Epidermal melanocyte (primary cell): ENCODE results near the gene TDRD3.
A peak's percentile ranks its signal among the peaks of the same experiment; 100 is the strongest.
"Not testable (repeated sequence)": the region's sequence is repeated elsewhere in the genome, so short reads cannot be mapped to it uniquely, and the experiment has no call there.

Source experiments
- DNase-seq: peaks from one replicate; pipeline ENCODE4 v3.0.0; 2011; ENCODE audit warnings: low spot score; ENCODE audit not compliant: insufficient read length

Gene TDRD3

DNA sequence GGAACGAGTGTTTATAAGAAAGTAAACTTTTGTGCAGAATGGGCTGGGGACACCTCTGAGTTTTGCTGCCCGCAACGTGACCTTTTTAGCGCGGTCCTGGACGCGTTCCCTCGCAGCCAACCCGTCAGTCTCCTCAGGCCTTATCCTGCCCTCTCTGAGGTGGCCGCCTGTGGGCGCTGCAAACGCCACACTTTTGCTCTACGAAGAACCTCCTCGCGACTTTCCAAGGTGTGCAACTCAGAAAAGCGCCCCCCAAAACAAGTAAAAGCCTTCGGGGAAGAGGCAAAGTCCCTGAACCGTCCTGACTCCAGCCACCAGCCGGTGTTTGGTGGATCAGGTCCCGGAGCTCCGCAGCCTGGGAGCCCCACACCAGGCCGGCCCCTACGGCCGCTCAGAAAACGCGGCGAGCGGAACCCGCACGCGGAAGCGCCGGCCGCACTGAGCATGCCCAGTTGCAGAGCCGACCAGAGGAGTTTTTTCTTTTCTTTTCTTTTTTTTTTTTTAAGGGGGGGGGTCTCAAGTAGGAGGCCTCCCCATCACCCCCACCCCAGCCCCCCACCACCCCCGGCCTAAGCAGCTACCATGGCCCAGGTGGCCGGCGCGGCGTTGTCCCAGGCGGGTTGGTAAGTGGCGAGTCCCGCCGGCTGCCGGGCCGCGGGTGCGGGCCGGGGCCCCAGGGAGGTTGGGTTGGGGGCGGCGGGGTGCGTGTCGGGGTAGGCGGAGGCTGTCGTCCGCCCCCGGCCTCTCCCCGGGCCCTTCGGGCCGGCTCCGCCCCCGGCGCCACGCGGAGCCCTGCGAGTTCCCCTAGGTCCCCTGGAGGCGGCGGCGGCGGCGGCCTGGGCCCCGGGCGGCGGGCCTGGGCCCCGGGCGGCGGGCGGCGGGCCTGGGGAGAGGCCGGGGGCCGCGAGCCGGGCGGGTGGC, at the start of gene TDRD3:
Gene TDRD3 (plus strand): TSS at position 438 of the 921 bp plus-strand sequence. CDS start 145 bp downstream, at position 583.
- DNase-seq: peak; percentile 54

DNA sequence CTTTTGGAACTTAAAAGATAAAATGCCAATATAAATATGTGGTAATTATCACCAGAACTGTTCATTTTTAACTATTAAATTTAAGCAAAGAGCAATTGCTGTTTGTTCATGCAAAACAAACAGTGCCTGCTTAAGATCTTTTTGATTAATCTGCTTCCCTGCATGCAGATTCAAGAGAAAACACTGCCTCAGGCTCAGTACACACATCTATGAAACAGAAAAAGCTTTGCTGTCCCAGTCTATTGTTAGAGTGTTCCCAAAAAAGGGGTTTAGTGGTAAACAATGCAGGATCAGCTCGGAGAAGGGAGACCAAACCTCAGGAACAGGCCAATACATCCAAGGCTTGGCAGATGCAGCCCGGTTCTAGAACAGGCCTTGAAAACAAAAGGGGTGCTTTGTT, 49.3 kb upstream of the TDRD3 start:
- DNase-seq: no peak

DNA sequence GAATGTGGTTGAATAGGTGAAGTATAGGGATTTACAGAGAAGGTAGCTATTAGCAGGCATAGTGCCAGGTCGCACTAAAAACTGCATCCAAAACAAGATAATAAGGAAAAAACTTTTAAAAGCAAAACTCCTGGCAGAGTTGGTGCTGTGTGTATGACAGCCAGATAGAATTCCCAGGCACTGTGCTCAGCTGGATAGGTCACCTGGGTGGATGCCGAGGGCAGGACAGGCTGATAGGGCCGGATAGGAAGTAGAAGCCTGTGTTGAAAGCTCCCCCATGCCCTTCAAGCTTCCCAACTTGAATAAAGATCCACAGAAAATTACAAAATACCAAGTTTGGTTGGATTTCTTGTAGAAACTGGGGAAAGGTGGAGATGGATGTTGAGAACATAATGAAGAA, 48.9 kb upstream of the TDRD3 start:
- no peak for DNase-seq

DNA sequence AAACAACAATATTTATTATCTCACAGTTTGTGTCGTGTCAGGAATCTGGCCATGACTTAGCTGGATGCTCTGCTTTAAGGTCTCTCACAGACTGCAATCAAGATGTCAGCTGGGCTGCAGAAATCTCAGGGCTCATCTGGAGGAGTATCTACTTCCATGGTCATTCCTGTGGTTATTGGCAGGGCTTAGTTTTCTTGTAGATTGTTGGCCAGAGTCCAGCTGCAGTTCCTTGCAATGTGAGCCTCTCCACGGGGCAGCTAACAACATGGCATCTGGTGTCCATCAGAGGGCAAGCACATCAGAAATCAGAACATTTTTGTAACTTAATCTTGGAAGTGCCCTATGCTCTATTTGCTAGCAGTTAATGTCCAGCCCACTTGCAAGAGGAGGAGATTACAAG, 45.7 kb upstream of the TDRD3 start:
- DNase-seq: peak; percentile 54

DNA sequence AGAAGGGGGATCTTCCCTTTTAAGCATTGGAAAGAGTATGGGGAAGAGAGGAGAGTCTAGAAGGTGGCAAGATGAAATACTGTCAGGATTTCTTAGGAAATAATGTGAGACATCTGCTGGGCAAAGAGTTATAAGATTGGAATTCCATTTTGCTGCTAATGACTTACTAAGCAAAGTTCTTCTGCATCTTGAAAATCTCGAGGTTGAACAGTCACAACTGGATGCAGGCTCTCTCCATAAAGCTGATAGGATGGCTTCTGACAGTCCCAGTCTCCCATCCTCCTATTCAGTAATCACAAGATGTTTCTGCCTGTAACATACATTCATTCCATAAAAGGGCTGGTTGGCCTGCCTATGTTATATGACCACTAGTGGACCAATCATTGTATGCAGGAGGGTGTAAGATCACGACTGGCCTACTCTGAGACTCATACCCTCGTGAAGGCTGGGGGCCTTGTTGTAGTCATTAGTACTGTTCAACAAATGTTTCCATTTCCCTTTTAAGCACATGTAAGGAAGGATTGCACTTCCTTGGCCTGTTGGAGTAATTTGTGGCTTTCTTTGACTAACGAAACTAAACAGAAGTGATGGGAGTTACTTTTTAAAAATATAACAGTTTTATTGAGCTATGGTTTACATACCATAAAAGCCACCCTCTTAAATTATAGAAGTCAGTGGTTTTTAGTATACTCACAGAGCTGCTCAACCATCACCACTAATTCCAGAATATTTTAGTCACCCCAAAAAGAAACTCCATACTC, 45.0 kb upstream of the TDRD3 start:
- DNase-seq: no peak

DNA sequence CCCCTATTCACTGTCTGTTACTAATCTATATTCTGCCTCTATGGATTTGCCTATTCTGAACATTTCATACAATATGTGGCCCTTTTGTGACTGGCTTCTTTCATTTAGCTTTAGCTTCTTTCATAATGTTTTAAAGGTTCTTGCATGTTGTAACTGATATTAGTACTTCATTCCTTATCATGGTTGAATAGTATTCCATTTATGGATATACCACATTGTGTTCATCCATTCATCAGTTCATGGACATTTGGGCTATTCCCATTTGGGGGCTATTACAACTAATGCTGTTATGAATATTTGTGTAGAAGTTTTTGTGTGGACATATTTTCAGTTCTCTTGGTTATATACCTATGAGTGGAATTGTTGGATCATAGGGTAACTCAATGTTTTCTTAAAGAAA, 44.4 kb upstream of the TDRD3 start:
- DNase-seq: no peak

DNA sequence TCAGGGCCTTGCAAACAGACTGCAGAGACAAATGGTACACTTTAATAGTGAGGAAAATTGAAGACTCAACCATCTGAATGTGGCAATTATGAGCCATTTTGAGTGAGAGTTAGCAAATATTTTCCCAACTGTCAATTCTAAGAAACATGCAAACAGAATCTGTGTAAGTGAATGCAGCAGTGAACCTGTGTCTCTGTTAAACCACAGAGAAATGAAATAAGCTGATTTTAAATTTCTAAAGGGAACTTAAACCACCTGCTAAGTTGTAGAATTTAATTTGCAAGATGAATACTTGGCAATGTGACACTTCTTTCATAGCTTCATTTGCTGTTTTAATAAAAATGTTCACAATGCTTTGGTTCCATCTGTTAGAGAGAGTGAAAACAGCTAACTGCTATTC, 42.0 kb upstream of the TDRD3 start:
- DNase-seq: no peak

DNA sequence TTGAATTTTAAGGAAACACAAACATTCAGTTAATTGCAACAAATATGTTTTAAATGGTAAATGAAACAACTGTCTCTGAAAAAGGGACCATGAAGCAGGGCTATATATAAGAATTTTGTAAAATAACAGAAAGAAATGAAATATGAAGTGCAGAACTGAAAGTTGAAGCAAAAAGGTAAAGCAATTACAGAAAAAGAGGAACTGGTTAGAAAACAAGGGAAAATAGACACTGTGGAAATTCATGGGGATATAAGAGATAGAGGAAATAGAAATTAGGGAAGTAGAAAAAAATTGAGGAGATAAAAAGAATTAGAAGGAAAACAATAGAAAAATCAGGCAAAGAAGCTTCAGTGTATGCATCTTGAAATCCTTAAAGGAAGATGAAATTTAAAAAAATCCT, 40.0 kb upstream of the TDRD3 start:
- DNase-seq: no peak

DNA sequence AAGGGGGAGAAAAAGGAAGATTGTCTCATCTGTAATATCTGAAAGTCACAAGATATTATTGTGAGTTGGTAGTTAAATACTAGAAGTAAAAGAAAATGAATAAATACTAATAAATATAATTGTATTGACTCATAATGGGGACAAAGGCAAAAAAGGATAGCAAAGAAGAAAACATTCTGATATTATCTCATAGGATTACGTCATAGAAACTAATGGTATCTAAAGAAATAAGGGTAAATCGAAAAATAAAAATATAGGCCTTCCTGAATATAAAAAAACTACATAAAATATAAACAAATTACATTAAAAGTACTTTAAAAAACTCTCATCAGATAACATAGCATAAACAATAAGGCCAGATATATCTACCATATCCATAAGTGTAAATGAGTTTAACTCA, 38.6 kb upstream of the TDRD3 start:
- no peak for DNase-seq

DNA sequence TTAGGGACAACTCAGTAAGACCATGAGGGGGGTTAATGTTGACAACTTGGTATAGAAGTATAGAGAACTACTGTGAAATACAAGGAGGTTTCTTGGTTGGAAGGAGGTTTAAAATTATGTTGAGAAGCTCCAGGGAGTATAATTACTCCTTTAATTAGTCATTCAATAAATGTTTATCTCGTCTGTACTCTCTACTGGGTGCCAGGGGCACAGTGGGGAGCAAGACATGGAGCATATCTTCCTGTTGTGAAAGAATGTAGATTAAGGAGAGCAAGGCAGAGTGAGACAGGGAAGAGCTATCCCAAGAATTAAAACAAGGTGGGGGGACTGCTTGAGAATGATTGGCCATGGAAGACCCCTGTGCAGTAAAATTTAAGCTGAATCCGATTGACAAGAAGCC, 33.7 kb upstream of the TDRD3 start:
- no peak for DNase-seq

DNA sequence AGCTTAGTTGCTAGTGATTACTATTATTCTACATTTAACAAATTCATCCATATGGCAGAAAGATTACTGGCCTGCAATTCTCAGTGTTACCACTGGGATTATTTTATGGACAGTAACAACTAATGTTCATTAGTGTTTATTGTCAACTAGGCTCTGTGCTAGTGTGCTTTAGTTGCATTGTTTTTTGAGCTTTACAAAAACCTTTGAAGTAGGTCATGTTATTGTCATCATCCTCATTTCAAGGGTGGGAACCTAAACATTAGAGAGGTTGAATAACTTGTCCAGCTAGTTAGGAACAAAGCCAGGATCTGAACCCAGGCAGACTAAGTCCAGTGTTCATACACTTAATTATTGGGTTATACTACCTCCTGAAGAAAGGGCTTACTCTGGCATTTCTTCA, 27.8 kb upstream of the TDRD3 start:
- DNase-seq: no peak

DNA sequence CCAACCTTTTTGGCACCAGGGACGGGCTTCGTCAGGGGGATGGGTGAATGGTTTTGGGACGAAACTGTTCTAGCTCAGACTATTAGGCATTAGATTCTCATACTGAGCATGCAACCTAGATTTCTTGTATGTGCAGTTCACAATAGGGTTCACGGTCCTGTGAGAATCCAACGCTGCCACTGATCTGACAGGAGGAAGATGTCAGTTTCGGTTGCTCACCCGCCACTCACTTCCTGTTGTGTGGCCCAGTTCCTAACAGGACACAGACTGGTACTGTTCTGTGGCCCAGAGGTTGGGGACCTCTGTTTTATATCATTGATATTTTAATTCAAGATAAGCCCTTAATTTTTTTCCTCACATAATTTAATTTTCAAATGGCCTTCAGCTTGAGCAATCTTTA, 26.7 kb upstream of the TDRD3 start:
- no peak for DNase-seq

DNA sequence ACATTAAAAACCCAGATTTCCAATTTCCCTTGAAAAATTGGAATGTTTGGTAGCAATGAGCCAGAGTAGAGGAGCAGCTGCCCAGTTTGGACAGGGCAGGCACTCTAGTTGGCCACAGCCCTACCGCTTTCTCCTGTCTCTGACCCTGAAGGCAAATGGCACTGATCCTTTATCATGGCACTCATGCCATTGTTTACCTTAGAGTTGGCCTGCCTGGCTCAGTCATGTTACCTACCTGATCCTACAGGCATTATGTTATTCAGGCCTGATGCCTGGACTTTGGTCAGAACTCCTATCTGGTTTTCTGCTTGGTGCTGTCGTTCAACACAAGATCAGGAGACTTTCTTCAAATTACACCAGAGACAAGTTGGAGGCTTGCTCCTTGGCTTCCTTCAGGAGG, 24.9 kb upstream of the TDRD3 start:
- no peak for DNase-seq

DNA sequence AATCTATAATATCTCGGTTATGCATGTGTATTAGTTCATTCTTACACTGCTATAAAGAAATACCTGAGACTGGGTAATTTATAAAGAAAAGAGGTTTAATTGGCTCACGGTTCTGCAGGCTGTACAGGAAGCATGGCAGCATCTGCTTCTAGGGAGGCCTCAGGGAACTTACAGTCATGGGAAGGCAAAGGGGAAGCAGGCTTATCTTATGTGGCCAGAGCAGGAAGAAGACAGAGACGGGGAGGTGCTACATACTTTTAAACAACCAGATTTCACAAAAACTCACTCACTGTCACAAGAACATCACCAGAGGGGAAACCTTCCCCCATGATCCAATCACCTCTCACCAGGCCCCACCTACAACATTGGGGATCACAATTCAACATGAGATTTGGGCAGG, 17.7 kb upstream of the TDRD3 start:
- not testable (repeated sequence) for DNase-seq

DNA sequence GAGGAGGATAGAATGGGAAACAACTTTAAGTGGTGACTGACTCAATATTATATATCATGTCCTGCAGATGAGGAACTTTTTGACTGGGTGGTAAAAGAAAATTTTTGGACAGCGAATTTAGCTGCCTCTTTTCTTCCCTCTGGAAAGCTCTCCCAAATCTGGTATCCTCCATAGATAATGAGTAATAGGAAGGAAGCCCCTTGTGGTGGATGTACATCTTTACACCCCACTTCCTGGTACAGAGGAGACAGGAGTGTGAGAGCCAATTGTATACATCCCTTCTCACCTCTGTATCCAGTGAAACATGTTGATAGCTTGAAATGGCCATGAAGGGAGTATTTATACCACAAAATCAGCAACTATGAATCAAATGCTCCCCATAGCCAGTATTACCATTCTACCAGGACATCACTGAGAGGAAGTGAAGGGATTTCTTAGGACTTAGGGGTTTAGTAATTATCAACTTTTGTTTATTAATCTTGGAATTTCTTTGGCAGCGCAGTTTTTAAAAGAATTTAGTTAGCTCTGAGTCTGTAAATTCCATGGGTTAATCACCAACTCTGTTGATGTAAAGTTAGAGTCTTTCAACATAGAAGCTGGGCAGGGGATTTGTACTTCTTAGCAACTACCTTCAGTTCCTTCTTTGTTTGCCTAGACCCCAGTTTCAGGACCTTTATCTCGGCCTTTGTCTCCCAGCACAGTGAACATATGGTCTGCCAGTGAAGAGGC, 17.0 kb upstream of the TDRD3 start:
- no peak for DNase-seq

DNA sequence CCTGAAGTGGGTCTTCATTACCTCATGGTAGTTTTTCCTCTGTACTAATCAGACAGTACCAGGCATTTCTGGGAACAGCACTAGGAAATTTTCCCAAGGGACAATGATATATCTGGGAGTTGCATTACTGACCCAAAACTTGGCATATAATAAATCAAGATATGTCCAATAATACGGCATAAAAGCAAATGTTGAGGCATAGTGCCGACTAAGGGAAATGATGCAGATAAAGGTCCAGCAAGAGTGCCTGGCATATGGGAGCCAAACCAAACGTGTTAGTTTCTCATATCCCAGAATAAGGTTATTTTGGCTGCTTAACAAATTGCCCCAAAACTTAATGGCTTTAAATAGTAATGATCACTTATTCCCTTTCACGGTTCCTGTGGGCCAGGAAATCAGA, 12.1 kb upstream of the TDRD3 start:
- DNase-seq: no peak

DNA sequence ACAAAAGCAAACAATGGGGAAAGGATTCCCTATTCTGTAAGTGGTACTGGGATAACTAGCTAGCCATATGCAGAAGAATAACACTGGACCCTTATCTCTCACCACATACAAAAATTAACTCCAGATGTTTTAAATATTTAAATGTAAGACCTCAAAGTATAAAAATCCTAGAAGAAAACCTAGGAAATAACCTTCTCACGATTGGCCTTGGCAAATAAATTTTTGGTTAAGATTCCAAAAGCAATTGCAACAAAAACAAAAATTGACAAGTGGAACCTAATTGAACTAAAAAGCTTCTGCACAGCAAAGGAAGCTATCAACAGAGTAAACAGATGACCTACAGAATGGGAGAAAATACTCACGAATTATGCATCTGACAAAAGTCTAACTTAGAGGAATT, 10.8 kb upstream of the TDRD3 start:
- DNase-seq: no peak

DNA sequence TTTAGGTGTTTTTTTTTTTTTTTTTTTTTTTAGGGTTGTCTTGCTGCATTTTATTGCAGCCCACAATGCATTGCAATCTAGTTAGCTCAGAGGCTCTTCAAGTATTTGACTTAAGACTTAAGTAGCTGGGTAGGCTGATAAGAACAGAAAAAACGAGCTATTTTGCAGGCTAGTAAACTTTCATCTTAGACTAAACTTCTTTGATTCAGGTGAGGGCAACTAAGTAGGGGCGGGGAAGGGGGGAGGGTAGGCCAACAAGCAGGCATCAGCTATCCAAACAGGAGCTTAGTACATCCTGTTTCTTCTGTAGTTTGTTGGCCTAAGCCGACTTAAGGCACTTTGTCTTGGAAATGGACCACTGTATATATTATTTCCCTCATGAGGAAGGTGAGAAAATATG, 4.9 kb upstream of the TDRD3 start:
- DNase-seq: no peak

DNA sequence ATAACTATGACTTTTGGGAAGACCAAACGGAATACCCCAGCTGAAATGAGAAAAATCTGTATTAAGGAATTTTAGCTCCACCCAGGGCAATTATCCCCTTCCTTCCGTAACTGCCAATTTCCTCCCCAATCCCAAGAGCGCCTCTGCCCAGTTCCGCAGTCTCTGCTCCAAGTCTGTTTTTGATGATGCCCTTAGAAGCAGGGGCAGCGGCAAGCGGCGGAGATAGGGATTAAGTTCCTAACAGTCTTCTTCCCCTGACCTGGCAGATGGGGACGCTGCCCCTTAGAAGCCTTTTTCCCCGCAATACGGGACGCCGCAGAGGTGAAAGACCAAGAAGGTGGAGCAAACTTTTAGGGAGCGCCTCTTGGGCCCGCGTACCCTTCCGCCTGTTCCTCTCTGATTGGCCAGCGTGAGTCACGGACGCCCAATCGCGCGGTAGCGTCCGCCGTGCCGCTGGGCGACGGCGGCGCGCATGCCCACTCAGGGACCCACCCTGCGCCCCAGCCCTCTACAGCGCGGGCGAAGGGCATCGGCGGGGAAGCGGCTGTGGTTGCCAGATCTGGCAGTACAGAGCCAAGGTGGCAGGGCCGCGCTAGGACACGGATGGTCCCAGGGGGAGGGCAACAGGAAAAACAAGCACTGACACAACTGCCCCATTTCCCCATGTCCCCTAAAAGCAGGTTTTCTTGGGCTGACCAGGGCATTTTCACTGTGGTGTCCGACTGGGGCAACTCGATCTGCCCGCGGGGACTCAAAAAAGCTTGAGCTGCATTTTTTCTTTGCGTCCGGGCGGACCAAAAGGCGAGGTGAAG, 843 bp upstream of the TDRD3 start:
- peak; percentile 91 for DNase-seq

DNA sequence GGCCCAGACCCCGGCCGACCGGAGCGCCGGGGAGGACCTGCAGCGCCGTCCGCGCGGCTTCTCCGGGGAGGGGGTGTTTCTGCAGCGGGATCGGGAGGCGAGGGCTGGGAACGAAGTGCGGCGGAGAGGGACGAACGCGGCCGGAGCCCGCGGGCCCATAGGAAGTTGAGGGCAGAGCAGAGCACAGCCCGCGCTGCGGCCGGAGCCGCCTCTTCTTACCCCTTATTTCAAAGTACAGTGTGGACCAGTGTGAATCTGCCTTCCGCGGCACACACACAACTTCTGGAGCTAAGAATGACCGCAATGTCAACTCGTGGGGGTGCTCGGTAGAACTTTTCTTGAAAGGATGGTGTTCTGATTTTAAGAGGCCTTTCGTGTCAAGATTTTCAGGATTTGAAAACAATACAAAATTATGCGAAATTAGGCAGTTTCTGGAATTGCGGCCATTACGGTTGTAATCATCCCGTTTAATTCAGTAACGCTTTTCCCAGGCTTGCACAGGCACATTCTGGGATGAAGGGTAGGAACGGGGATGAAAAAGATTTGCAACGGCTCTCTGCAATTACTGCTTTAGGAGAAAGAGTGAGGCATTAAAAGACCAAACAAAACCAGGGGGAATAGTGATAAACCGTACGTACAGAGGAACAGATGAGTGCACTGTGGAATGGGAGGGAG, 821 bp downstream of the TDRD3 start:
- DNase-seq: peak; percentile 38
